ENCODE measurements around the gene PLEKHH1.

PLEKHH1 gene

GRCh38 chr14:67575684-67576083, 42.6 kb downstream of the PLEKHH1 start:
- no peak overlapping the region for H3K27ac ChIP-seq
- no peak for TF ChIP-seq CTCF (IDR thresholded peaks at IDR 0.05)

GRCh38 chr14:67576216-67576955, 43.3 kb downstream of the PLEKHH1 start:
- TF ChIP-seq ZFX (IDR thresholded peaks at IDR 0.05; ENCODE audit: borderline replicate concordance), result no peak
- no peak for TF ChIP-seq CTCF (IDR thresholded peaks at IDR 0.05)
- no peak overlapping the region for H3K27ac ChIP-seq

GRCh38 chr14:67577181-67577808, 44.2 kb downstream of the PLEKHH1 start:
- no peak overlapping the region for H3K27ac ChIP-seq
- TF ChIP-seq CTCF (IDR thresholded peaks at IDR 0.05) (no peak), ZFX (IDR thresholded peaks at IDR 0.05; ENCODE audit: borderline replicate concordance) (no peak)

DNA sequence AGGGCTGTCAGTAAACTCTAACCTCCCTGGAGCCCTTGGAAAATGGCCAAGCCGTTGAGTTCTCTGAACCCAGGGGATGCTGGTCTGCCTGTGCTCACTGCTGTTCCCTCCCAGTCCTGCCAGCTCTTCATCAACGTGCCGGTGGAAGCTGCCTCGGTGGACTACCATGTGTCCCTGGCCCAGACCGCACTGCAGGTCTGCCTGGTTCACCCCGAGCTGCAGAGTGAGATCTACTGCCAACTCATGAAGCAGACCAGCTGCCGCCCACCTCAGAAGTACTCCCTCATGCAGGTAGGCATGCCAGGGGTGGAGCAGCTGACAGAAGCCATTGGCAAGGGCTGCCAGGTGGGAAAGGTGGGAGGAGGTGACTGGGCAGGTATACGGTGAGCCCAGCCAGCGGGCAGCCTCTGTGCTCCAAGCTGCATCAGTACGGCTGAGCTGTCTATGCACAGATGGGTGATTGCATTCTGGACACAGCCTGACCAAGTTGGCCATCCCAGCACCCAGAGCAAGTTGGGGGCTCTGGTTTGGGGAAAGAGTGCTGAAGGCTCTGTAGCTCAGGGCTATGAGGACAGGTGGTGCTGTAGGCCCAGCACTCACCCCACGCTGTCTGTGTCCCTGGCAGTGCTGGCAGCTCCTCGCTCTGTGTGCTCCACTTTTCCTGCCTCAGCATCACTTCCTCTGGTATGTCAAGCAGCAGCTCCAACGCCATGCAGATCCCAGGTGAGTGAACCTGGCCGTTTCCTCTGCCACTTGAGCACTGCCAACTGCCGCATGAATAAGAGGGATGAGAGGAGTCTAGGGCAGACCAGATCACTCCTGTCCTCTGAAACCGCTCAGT, 45.0 kb downstream of the PLEKHH1 start:
- no peak for TF ChIP-seq ZFX (IDR thresholded peaks at IDR 0.05; ENCODE audit: borderline replicate concordance)
- no peak for TF ChIP-seq CTCF (IDR thresholded peaks at IDR 0.05)
- no peak overlapping the region for H3K27ac ChIP-seq

- TF ChIP-seq CTCF (IDR thresholded peaks at IDR 0.05), result no peak
- TF ChIP-seq ZFX (IDR thresholded peaks at IDR 0.05; ENCODE audit: borderline replicate concordance), result no peak
Observed at GRCh38 chr14:67579040-67579439, 46.0 kb downstream of the PLEKHH1 start.

DNA sequence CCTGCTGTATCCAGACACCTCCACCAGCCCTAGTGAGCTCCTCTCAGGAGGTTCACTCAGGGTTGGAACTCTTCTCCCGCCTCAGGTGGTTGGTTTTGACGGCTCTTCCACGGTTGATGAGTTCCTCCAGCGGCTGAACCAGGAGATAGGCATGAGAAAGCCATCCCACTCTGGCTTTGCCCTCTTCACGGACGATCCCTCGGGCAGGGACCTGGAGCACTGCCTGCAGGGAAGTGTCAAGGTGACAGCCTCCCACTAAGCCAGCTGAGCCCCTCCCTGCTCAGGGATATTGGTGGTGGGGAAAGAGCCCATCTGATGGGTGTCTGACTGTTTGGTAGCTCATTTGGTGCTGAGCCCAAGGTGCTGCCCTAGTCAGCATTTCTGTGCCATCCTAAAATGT, 46.5 kb downstream of the PLEKHH1 start:
- no peak overlapping the region for H3K27ac ChIP-seq
- TF ChIP-seq CTCF (IDR thresholded peaks at IDR 0.05) (no peak), ZFX (IDR thresholded peaks at IDR 0.05; ENCODE audit: borderline replicate concordance) (no peak)

More at GRCh38 chr14:67579040-67579439, 46.0 kb downstream of the PLEKHH1 start:
- no peak overlapping the region for H3K27ac ChIP-seq
